Measurements from ENCODE around the gene ANGEL2. TPM values are rescaled to one million over a fixed set of nuclear protein-coding genes. Genes with fewer than 3 reads are reported as not detected.

ANGEL2 gene, protein sequence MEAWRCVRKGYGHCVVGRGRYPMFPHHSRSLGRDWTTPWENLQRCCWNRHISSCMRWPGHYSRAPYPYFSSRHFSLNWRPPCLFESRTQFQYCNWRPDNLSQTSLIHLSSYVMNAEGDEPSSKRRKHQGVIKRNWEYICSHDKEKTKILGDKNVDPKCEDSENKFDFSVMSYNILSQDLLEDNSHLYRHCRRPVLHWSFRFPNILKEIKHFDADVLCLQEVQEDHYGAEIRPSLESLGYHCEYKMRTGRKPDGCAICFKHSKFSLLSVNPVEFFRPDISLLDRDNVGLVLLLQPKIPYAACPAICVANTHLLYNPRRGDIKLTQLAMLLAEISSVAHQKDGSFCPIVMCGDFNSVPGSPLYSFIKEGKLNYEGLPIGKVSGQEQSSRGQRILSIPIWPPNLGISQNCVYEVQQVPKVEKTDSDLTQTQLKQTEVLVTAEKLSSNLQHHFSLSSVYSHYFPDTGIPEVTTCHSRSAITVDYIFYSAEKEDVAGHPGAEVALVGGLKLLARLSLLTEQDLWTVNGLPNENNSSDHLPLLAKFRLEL
- total RNA-seq, result 46.2 and 46.3 TPM in 2 replicates

DNA sequence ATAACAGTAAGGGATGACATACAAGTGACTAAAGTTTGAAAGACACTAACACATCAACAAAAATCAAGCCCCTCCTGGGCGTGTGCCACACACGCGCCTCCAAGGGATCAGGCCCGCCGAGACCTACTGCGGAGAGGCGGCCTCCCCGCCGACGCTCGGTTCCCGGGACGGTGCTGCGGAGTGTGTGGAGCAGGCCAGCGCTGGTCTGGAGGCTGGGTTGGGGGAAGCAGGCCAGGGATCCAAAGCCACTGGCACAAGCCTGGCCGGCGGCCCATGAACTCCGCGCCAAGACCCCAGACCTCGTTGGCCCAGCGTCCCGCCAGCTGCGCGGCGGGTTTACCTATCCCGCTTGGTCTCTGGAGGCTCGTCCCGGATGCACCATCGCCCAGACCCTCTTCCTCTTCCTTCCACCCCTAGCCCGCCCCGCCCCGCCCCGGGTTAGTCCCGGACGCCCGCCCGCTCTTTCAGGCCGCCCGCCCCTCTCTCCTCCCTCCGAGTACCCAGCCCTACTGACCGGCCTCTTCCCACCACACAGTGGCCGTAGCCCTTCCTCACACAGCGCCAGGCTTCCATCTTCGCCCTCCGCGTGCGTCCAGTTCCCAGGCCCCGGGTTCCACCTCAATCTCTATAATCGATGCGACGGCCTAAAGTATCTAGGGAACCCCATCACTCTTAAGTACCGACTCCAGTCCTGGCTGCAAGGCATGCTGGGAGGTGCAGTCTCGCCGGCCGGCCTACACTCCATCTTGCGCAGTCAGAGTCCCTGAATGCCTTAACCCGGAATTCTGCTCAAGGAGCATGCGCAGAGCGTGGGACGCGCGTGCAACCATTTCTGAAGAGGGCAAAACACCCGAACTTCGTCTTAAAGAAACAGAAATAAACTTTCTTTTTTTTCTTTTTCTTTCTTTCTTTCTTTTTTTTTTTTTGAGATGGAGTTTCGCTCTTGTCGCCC lies at the start of gene ANGEL2:
ANGEL2 (minus strand) TSS at position 769 of the 952 bp plus-strand sequence; CDS start at position 573, 196 bp downstream.
- Mint-ChIP-seq H3K27me3 (ENCODE audit: low read depth) (peaks cover 6% of the 10 kb centered on the region), H3K27ac (peak within 1 kb of the TSS; percentile 100), H3K9me3 (no peaks in the 10 kb centered on the region), H3K4me1 (ENCODE audit: low read depth) (peaks cover 27% of the 10 kb centered on the region), H3K36me3 (ENCODE audit: low read depth) (peaks cover 30% of the 10 kb centered on the region), H3K4me3 (ENCODE audit: low read depth) (peak within 1 kb of the TSS; percentile 99)
- DNase-seq (ENCODE audit: low spot score), result peak; percentile 95
- intact Hi-C loops (cut with micrococcal nuclease), result loop anchor here (1.0 to 10.0 kb wide), 5 partner anchors 36 to 451 kb away; partner anchors contain the start of genes FLVCR1, NSL1, RPS6KC1 and TATDN3

DNA sequence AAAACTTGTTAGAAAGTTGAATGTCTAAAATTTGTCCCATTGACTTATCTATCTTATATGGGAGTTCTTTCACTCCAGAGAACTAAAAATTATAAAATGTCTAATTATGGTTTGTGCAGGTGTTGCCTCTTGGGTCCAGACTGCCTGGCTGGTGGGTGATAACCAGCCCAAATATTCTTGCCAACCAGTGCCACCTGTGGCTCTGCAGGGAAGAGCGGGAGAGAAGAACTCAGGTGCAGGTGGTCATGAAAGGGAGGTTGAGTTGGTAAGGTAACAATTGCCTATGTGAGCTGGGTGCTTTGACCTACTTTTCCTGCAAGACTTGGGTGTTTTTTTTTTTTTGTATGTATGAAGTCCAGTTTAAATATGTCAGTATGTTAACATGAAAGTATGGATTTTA lies 45.6 kb upstream of the ANGEL2 start:
- Mint-ChIP-seq H3K36me3 (ENCODE audit: low read depth) (peaks cover 4% of the 10 kb centered on the region), H3K4me3 (ENCODE audit: low read depth) (no peak overlapping the region), H3K27me3 (ENCODE audit: low read depth) (no peaks in the 10 kb centered on the region), H3K27ac (no peak overlapping the region), H3K4me1 (ENCODE audit: low read depth) (no peaks in the 10 kb centered on the region), H3K9me3 (peaks cover 5% of the 10 kb centered on the region)
- intact Hi-C loops (cut with micrococcal nuclease), result no loop called here
- DNase-seq (ENCODE audit: low spot score), result no peak

DNA sequence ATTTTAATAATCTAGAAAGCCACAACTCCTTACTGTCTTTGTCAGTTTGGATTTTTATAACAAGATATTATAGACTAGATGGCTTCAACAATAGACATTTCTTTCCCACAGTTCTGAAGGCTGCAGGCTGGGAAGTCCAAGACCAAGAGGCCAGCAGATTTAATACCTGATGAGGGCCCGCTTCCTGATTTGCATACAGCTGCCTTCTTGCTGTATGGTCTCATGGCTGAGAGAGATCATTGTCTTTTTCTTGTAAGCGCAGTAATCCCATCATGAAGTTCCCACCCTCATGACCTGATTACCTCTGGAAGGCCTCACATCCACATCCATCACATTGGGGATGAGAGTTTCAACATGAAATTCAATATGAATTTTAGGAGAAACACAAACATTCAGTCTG lies 45.2 kb upstream of the ANGEL2 start:
- intact Hi-C loops (cut with micrococcal nuclease), result no loop called here
- H3K4me3 Mint-ChIP-seq (ENCODE audit: low read depth), result no peak overlapping the region
- no peaks in the 10 kb centered on the region for H3K4me1 Mint-ChIP-seq (ENCODE audit: low read depth)
- no peaks in the 10 kb centered on the region for H3K27me3 Mint-ChIP-seq (ENCODE audit: low read depth)
- H3K27ac Mint-ChIP-seq, result no peak overlapping the region
- no peak for DNase-seq (ENCODE audit: low spot score)
- H3K36me3 Mint-ChIP-seq (ENCODE audit: low read depth), result peaks cover 4% of the 10 kb centered on the region
- H3K9me3 Mint-ChIP-seq, result peaks cover 5% of the 10 kb centered on the region

DNA sequence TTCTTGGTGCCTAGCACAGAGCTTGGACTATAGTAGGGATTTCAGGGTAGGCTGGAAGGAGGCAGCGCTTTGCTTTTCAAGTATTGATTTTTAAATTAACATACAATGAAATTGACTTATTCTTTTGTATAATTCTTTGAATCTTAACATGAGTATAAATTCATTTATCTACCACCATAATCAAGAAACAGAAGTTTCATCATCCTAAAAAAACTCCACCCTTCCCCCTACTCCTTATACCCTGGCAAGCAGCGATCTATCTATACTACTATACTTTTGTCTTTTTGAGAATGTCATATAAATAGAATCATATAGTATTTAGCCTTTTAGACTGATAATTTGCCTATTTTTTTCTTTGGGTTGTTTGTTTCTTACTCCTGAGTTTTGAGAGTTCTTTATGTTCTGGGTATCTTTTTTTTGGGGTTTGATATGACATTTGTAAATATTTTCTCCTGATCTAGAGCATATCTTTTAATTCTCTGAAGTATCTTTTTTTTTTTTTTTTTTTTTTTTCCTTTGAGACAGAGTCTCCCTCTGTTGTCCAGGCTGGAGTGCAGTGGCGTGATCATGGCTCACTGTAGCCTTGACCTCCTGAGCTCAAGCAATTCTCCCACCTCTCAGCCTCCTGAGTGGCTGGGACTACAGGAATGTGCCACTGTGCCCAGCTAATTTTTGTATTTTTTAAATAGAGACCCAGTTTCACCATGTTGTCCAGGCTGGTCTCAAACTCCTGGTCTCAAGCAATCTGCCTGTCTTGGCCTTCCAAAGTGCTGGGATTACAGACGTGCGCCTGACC lies 41.8 kb upstream of the ANGEL2 start:
- intact Hi-C loops (cut with micrococcal nuclease), result no loop called here
- H3K4me1 Mint-ChIP-seq (ENCODE audit: low read depth), result peaks cover 15% of the 10 kb centered on the region
- H3K36me3 Mint-ChIP-seq (ENCODE audit: low read depth), result peaks cover 12% of the 10 kb centered on the region
- H3K27me3 Mint-ChIP-seq (ENCODE audit: low read depth), result no peaks in the 10 kb centered on the region
- no peak for DNase-seq (ENCODE audit: low spot score)
- H3K9me3 Mint-ChIP-seq, result peaks cover 5% of the 10 kb centered on the region
- no peak overlapping the region for H3K4me3 Mint-ChIP-seq (ENCODE audit: low read depth)
- H3K27ac Mint-ChIP-seq, result no peak overlapping the region

DNA sequence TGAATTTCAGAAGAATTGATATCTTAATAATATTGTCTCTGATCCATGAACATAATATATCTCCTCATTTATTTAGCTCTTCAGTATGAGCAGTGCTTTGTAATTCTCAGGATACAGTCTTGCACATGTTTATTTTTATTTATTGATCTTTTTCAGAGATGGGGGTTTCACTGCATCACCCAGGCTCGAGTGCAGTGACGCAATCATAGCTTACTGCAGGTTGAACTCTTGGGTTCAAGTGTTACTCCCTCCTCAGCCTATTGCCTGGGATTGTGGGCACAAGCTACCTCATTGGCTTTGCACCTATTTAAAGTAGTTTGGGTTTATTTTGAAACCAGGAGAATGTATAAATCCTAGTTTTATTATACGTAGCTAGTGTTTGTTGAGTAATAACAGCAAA lies 40.1 kb upstream of the ANGEL2 start:
- DNase-seq (ENCODE audit: low spot score), result no peak
- H3K4me1 Mint-ChIP-seq (ENCODE audit: low read depth), result peaks cover 22% of the 10 kb centered on the region
- peaks cover 6% of the 10 kb centered on the region for H3K9me3 Mint-ChIP-seq
- H3K4me3 Mint-ChIP-seq (ENCODE audit: low read depth), result no peak overlapping the region
- intact Hi-C loops (cut with micrococcal nuclease), result no loop called here
- peaks cover 14% of the 10 kb centered on the region for H3K36me3 Mint-ChIP-seq (ENCODE audit: low read depth)
- H3K27me3 Mint-ChIP-seq (ENCODE audit: low read depth), result no peaks in the 10 kb centered on the region
- H3K27ac Mint-ChIP-seq, result no peak overlapping the region

DNA sequence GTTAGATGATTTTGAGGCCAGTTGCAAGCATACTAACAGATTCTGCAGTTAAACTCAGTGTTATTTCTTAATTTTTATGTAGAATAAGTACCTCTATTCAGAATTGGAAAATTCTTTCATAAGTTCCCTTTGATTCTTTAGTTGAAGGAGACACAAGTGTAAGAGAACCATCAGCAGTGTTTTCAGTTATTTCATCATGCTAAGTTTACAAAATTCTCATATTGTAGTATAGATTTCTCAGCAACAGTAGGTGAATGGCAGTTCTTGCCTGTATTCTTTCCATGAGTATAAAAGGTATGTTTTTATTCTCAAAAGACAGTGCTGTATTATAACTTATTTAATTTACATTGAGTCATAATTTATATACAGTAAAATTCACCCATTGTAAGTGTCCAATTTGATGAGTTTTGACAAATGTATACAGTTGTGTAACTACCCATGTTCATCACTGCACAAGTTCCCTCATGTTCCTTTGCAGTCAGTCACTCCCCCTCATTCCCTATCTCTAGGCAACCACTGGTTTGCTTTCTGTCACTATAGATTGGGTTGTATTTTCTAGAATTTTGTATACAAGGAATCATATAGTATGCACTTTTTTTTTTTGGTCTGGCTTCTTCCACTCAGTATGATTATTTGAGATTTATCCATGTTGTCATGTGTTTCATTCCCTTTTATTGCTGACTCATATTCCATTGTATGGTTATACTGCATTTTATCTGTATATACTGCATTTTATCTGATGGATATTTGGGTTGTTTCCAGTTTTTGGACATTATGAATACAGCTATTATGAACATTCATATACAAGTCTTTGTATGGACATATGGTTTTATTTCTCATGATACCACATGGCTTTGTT lies 39.3 kb upstream of the ANGEL2 start:
- Mint-ChIP-seq H3K9me3 (peaks cover 14% of the 10 kb centered on the region), H3K36me3 (ENCODE audit: low read depth) (peaks cover 22% of the 10 kb centered on the region), H3K4me3 (ENCODE audit: low read depth) (no peak overlapping the region), H3K27ac (no peak overlapping the region), H3K27me3 (ENCODE audit: low read depth) (no peaks in the 10 kb centered on the region), H3K4me1 (ENCODE audit: low read depth) (peaks cover 30% of the 10 kb centered on the region)
- DNase-seq (ENCODE audit: low spot score), result no peak
- intact Hi-C loops (cut with micrococcal nuclease), result no loop called here

DNA sequence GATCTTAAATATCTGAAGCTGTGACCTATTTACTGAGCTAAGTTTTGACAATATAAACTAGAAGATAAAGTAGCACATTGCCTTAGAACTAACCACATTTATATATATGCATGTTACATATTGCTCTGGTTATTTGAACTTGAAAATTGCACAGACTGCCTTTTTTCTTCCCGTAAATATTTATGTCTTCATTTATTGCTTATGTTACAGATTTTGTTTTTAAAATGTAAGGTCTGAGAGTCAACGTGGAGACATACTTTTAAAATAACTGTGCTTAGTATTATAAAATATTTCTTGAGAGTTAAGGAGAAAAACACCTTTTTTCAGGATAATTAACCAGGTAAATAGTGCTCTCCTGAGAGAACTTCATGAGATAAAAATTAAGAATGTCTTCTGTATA lies 38.5 kb upstream of the ANGEL2 start:
- Mint-ChIP-seq H3K27me3 (ENCODE audit: low read depth) (no peaks in the 10 kb centered on the region), H3K9me3 (peaks cover 17% of the 10 kb centered on the region), H3K36me3 (ENCODE audit: low read depth) (peaks cover 25% of the 10 kb centered on the region), H3K4me1 (ENCODE audit: low read depth) (peaks cover 31% of the 10 kb centered on the region), H3K4me3 (ENCODE audit: low read depth) (no peak overlapping the region), H3K27ac (no peak overlapping the region)
- no peak for DNase-seq (ENCODE audit: low spot score)
- intact Hi-C loops (cut with micrococcal nuclease), result no loop called here

DNA sequence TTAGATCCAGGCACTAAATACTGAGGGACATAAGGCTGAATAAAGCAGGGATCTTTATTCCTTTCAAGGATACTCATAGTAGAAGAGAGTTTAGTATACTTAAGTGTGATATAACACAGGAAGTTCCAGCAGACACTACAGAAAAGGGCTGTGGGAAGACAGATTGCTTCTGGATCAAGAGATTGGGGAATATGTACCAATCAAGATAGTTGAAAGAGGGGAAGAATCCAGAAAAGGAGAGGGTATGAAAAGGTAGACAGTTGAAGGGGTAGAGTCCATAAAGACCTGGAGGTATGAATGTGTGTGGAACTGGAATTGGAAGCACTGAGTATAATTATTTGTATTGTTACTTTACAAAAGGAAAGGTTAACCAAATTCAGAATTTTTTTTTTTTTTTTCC lies 37.8 kb upstream of the ANGEL2 start:
- H3K4me1 Mint-ChIP-seq (ENCODE audit: low read depth), result peaks cover 31% of the 10 kb centered on the region
- peaks cover 28% of the 10 kb centered on the region for H3K36me3 Mint-ChIP-seq (ENCODE audit: low read depth)
- no peak for DNase-seq (ENCODE audit: low spot score)
- H3K4me3 Mint-ChIP-seq (ENCODE audit: low read depth), result no peak overlapping the region
- peaks cover 21% of the 10 kb centered on the region for H3K9me3 Mint-ChIP-seq
- intact Hi-C loops (cut with micrococcal nuclease), result no loop called here
- no peak overlapping the region for H3K27ac Mint-ChIP-seq
- peaks cover 5% of the 10 kb centered on the region for H3K27me3 Mint-ChIP-seq (ENCODE audit: low read depth)

DNA sequence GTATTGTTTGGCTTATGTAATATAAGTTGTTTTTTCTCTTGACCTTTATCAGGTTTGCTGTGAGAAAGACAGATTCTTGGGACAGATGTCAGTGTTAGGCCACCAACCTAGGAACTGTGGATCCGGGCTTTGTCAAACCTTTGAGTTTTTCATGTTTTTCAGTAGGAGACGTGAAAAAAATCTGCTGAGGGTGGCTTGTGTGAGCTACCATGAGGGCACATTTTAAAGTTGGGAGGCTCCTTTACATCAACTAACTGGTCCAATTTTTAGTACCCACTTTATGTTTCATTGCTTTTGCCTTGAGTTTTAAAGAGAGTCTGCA lies 36.2 kb upstream of the ANGEL2 start:
- Mint-ChIP-seq H3K4me3 (ENCODE audit: low read depth) (peak overlapping the region; percentile 93), H3K27me3 (ENCODE audit: low read depth) (peaks cover 12% of the 10 kb centered on the region), H3K36me3 (ENCODE audit: low read depth) (peaks cover 28% of the 10 kb centered on the region), H3K4me1 (ENCODE audit: low read depth) (peaks cover 31% of the 10 kb centered on the region), H3K27ac (peak overlapping the region; percentile 85), H3K9me3 (peaks cover 24% of the 10 kb centered on the region)
- intact Hi-C loops (cut with micrococcal nuclease), result loop anchor here (1.0 to 2.0 kb wide), 3 partner anchors 19 to 1371 kb away; partner anchors contain the start of gene ANGEL2
- DNase-seq (ENCODE audit: low spot score), result no peak

DNA sequence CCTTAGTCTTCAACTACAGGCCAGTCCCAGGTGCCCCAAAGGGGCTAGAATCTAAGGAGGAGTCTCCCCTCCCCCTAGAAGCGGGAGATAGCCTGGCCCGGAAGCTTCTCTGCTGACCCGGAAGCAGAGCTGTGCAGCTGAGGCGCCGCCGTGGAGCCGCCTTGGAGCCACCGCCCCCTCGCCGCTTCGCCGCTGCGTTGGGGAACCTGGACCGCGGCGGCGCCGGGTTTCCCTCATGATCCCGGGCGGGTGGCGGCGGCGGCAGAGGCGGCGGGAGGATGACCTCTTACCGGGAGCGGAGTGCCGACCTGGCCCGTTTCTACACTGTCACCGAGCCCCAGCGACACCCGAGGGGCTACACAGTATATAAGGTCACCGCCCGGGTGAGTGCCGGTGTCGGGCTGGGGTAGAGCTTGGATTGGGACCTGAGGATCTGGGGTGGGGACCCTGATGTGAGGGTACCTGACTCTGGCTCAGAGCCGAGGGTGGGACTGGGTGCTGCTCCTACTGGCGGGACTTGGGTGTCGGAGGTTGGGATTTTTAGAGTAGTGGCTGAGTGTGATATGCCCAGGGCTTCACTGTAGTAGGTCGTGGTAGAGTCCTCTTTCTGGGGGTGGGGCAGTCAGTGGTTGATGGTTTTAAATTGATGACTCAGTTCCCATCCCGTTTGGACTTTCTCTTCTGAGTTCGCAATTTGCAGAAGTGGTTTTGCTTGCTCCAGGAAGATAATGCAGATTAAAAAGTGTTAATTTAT lies 35.6 kb upstream of the ANGEL2 start, which contains the start of gene RPS6KC1:
RPS6KC1 (plus strand) TSS at position 115 of the 754 bp plus-strand sequence; CDS start at position 279, 164 bp downstream.
- H3K36me3 Mint-ChIP-seq (ENCODE audit: low read depth), result peaks cover 28% of the 10 kb centered on the region
- H3K4me3 Mint-ChIP-seq (ENCODE audit: low read depth), result peak within 1 kb of the TSS; percentile 93
- peaks cover 31% of the 10 kb centered on the region for H3K4me1 Mint-ChIP-seq (ENCODE audit: low read depth)

DNA sequence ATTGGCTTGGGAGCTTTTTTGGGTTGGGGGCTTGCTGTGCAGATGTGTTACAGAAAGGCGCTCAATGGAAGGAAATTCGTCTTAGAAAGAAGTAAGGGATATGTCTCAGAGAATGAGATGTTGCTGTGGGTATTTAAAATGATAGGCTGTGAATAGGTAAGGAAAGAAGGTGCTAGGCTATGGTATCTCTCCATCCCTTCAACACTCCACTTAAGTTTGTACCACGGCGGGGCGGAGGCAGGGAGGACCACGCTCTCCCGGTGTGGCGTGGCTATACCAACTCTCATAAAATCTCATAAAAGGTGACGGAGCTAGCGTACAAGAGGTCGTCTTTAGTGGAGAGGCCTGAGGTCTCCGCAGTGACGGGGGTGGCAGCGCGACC lies 35.1 kb upstream of the ANGEL2 start:
- peaks cover 31% of the 10 kb centered on the region for H3K4me1 Mint-ChIP-seq (ENCODE audit: low read depth)
- no peak for DNase-seq (ENCODE audit: low spot score)
- peaks cover 12% of the 10 kb centered on the region for H3K27me3 Mint-ChIP-seq (ENCODE audit: low read depth)
- intact Hi-C loops (cut with micrococcal nuclease), result loop anchor here (1.0 to 2.0 kb wide), 3 partner anchors 20 to 1370 kb away; partner anchors contain the start of gene ANGEL2
- H3K27ac Mint-ChIP-seq, result peak overlapping the region; percentile 89
- peak overlapping the region; percentile 93 for H3K4me3 Mint-ChIP-seq (ENCODE audit: low read depth)
- H3K36me3 Mint-ChIP-seq (ENCODE audit: low read depth), result peaks cover 28% of the 10 kb centered on the region
- peaks cover 24% of the 10 kb centered on the region for H3K9me3 Mint-ChIP-seq

More for the DNA sequence above, 35.6 kb upstream of the ANGEL2 start, which contains the start of gene RPS6KC1:
- peak; percentile 72 for DNase-seq (ENCODE audit: low spot score)
- Mint-ChIP-seq H3K27ac (peak within 1 kb of the TSS; percentile 89), H3K9me3 (peaks cover 24% of the 10 kb centered on the region), H3K27me3 (ENCODE audit: low read depth) (peaks cover 12% of the 10 kb centered on the region)
- intact Hi-C loops (cut with micrococcal nuclease), result loop anchor here (1.0 to 2.0 kb wide), 3 partner anchors 19 to 1371 kb away; partner anchors contain the start of gene ANGEL2

Data from activated T-helper 2 cell treated with anti-CD3 and anti-CD28 coated beads, Interferon-gamma antibody, Interleukin-2, Interleukin-4, amounts not matched to agents 10 μg/mL and 5 μg/mL and 100 μg/mL, durations not matched to agents 14 hours and 24 hours and 36 hours (primary cell).